Measurements from ENCODE around the gene FIGLA. TPM values are rescaled to one million over a fixed set of nuclear protein-coding genes. Genes with fewer than 3 reads are reported as not detected.
"Not testable (repeated sequence)": the region's sequence is repeated elsewhere in the genome, so short reads cannot be mapped to it uniquely, and the experiment has no call there.

FIGLA gene
- total RNA-seq, 1 donor from 2014 or later = not detected

- no peak overlapping the region for H3K27ac Mint-ChIP-seq (ENCODE audit: unreplicated experiment)
- no peak overlapping the region for H3K27ac ChIP-seq (ENCODE audit: low read depth, low read length)
- no peak for DNase-seq (ENCODE audit: low read depth)
- H3K4me2 ChIP-seq (ENCODE audit: low read length) = no peak overlapping the region
- H3K27me3 Mint-ChIP-seq (ENCODE audit: low read depth, unreplicated experiment) = peaks cover 17% of the 10 kb centered on the region
- no peak overlapping the region for H2AFZ ChIP-seq (ENCODE audit: low read depth, low read length)
- no peaks in the 10 kb centered on the region for H3K9me3 ChIP-seq (ENCODE audit: insufficient read depth, low read depth, low read length)
- no peaks in the 10 kb centered on the region for H3K4me1 ChIP-seq (ENCODE audit: insufficient read depth, low read length)
- H3K27me3 ChIP-seq (ENCODE audit: insufficient read depth, low read length) = peaks cover 21% of the 10 kb centered on the region
- no peak overlapping the region for H3K4me3 Mint-ChIP-seq (ENCODE audit: unreplicated experiment)
- peaks cover 27% of the 10 kb centered on the region for H3K9me3 Mint-ChIP-seq (ENCODE audit: unreplicated experiment)
- H3K79me2 ChIP-seq (ENCODE audit: insufficient read depth, low read length) = no peaks in the 10 kb centered on the region
- peaks cover 4% of the 10 kb centered on the region for H3K36me3 Mint-ChIP-seq (ENCODE audit: low read depth, unreplicated experiment)
- H3K4me3 ChIP-seq (ENCODE audit: insufficient read depth, low read depth, low read length) = no peak overlapping the region
- FAIRE-seq = no peak
- no peak for TF ChIP-seq CTCF (IDR thresholded peaks at IDR 0.05; ENCODE audit: insufficient read depth, low read depth, low read length)
- TF ChIP-seq EZH2 (IDR thresholded peaks at IDR 0.05; ENCODE audit: insufficient read depth, low read length) = no peak
- no peaks in the 10 kb centered on the region for H3K36me3 ChIP-seq (ENCODE audit: insufficient read depth, low read length)
- no peak overlapping the region for H3K9ac ChIP-seq (ENCODE audit: low read length)
- H3K4me1 Mint-ChIP-seq (ENCODE audit: low read depth, unreplicated experiment) = no peaks in the 10 kb centered on the region
- H4K20me1 ChIP-seq (ENCODE audit: insufficient read depth, low read length) = no peaks in the 10 kb centered on the region
Observed at GRCh38 chr2:70801607-70802263, 11.3 kb upstream of the FIGLA start.

- DNase-seq (ENCODE audit: low read depth) (no peak), FAIRE-seq (no peak)
- no peaks in the 10 kb centered on the region for H3K36me3 ChIP-seq (ENCODE audit: insufficient read depth, low read length)
- no peaks in the 10 kb centered on the region for H3K4me1 ChIP-seq (ENCODE audit: insufficient read depth, low read length)
- no peaks in the 10 kb centered on the region for H3K79me2 ChIP-seq (ENCODE audit: insufficient read depth, low read length)
- H3K4me3 ChIP-seq (ENCODE audit: insufficient read depth, low read depth, low read length) = no peak overlapping the region
- Mint-ChIP-seq H3K36me3 (ENCODE audit: low read depth, unreplicated experiment) (peaks cover 4% of the 10 kb centered on the region), H3K4me3 (ENCODE audit: unreplicated experiment) (no peak overlapping the region), H3K9me3 (ENCODE audit: unreplicated experiment) (peaks cover 27% of the 10 kb centered on the region), H3K4me1 (ENCODE audit: low read depth, unreplicated experiment) (no peaks in the 10 kb centered on the region), H3K27me3 (ENCODE audit: low read depth, unreplicated experiment) (peaks cover 23% of the 10 kb centered on the region), H3K27ac (ENCODE audit: unreplicated experiment) (no peak overlapping the region)
- H3K27me3 ChIP-seq (ENCODE audit: insufficient read depth, low read length) = peaks cover 27% of the 10 kb centered on the region
- H3K9ac ChIP-seq (ENCODE audit: low read length) = no peak overlapping the region
- no peaks in the 10 kb centered on the region for H3K9me3 ChIP-seq (ENCODE audit: insufficient read depth, low read depth, low read length)
- TF ChIP-seq CTCF (IDR thresholded peaks at IDR 0.05; ENCODE audit: insufficient read depth, low read depth, low read length) (no peak), EZH2 (IDR thresholded peaks at IDR 0.05; ENCODE audit: insufficient read depth, low read length) (no peak)
- no peak overlapping the region for H3K27ac ChIP-seq (ENCODE audit: low read depth, low read length)
- H4K20me1 ChIP-seq (ENCODE audit: insufficient read depth, low read length) = no peaks in the 10 kb centered on the region
- H2AFZ ChIP-seq (ENCODE audit: low read depth, low read length) = no peak overlapping the region
- H3K4me2 ChIP-seq (ENCODE audit: low read length) = no peak overlapping the region
Observed at GRCh38 chr2:70799706-70800105, 9.3 kb upstream of the FIGLA start.

- H2AFZ ChIP-seq (ENCODE audit: low read depth, low read length); H3K27ac Mint-ChIP-seq (ENCODE audit: unreplicated experiment); H3K4me3 Mint-ChIP-seq (ENCODE audit: unreplicated experiment); H3K4me1 ChIP-seq (ENCODE audit: insufficient read depth, low read length); H3K9me3 ChIP-seq (ENCODE audit: insufficient read depth, low read depth, low read length); FAIRE-seq; H3K9ac ChIP-seq (ENCODE audit: low read length); DNase-seq (ENCODE audit: low read depth); H4K20me1 ChIP-seq (ENCODE audit: insufficient read depth, low read length); H3K4me1 Mint-ChIP-seq (ENCODE audit: low read depth, unreplicated experiment); H3K36me3 Mint-ChIP-seq (ENCODE audit: low read depth, unreplicated experiment); H3K4me2 ChIP-seq (ENCODE audit: low read length); H3K36me3 ChIP-seq (ENCODE audit: insufficient read depth, low read length); H3K79me2 ChIP-seq (ENCODE audit: insufficient read depth, low read length); H3K4me3 ChIP-seq (ENCODE audit: insufficient read depth, low read depth, low read length); H3K27ac ChIP-seq (ENCODE audit: low read depth, low read length): not testable (repeated sequence)
- H3K27me3 ChIP-seq (ENCODE audit: insufficient read depth, low read length) = peaks cover 40% of the 10 kb centered on the region
- Mint-ChIP-seq H3K9me3 (ENCODE audit: unreplicated experiment) (peaks cover 27% of the 10 kb centered on the region), H3K27me3 (ENCODE audit: low read depth, unreplicated experiment) (peaks cover 34% of the 10 kb centered on the region)
Observed at GRCh38 chr2:70797996-70798395, 7.6 kb upstream of the FIGLA start.

Measured in astrocyte (in vitro differentiated cells and primary cell).